Measurements from ENCODE around the gene LEPR.

Gene LEPR

GRCh38 chr1:65409816-65410326 lies 10.6 kb upstream of the LEPR start:
- DNase-seq, result no peak

DNA sequence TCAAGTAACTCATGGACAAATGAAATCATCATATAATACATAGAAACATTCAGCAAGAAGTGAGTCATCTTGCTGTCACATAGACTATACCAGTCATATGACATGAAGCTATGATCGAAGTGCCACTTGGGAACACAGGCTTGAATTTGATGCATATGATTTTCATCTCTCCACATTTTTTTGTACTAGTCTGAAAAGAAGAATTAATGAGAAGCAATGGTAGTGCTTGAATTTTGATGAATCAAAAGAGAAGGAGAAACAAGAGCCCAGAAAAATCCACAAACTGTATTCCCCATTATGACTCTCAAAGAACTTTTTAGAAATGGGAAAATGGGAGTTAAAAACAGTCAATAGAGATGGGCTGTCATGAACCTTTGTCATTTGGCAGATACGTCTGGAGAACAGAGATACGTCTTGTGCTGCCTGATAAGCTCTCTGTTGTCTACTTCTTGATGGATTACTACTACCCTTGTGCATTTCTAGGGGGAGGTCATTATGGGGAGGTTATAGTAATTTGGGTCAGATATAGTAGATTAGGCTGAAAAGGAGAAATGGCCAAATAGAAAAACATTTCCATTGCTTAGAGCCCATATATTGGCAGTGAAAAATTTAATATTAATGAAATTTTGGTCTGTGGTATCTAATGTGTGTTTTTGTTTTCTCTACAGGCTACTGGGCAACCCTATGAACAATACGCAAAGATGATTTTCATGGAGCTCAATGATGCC lies 8.0 kb upstream of the LEPR start:
- DNase-seq, result peak; percentile 68

GRCh38 chr1:65412984-65413375 lies 7.5 kb upstream of the LEPR start:
- DNase-seq, result peak; percentile 88

- no peak for DNase-seq
Observed at GRCh38 chr1:65414538-65414937, 5.9 kb upstream of the LEPR start.

DNA sequence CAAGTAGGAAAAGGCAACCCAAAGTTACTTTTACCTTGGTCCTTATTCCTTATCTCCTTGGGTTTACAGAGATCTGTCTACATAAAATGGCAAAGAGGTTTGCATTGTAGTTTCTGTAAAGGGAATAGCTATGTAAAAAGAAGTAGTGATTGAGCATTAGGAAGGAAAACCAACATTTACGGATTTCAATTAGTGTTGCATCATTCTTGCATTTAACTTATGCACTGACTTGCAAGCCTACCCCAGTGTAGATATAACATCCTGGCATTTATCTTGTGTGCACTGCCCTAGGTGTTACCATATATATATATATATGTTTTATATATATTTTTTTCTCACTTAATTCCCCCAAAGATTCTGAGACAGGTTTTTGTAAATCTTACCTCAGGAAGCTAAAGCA lies 3.7 kb upstream of the LEPR start:
- no peak for DNase-seq

- no peak for DNase-seq
Observed at GRCh38 chr1:65417729-65418128, 2.7 kb upstream of the LEPR start.

GRCh38 chr1:65418522-65419185 lies 1.8 kb upstream of the LEPR start:
- DNase-seq, result no peak

GRCh38 chr1:65419681-65420589 lies 533 bp upstream of the LEPR start:
- DNase-seq, result peak; percentile 97

DNA sequence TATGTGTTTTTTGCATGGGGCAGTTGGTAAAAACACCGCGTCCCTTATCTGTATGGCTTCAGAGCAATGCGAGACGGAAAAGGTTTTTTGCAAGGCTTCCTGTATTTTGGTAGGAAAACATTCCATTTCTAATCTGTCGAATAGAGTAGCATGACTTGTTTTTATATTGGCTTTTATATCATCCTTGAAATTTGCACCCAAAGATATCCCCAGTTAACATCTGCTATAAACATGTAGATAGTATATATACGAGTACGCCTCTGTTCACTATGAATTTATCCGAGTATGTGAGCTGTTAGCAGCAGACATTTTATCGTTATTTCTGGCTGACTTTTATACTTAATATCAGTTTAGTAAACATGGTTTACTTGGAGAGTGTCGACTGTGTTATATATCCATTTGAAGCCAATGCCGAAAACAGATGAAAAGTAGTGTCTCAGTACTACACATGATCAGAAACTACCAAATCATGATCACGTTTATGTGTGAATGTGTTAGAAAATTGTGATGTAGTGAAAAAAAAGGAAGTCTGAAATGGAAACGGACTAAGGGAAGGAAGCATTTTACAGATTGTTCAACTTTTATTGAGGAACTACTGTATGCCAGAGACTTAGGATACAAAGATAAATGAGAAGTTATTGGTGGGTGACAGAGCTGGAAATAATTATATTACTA lies 1.0 kb downstream of the LEPR start:
- peak; percentile 35 for DNase-seq

- no peak for DNase-seq
Observed at GRCh38 chr1:65422241-65423203, 2.1 kb downstream of the LEPR start.

- peak; percentile 89 for DNase-seq
Observed at GRCh38 chr1:65423884-65424572, 3.6 kb downstream of the LEPR start.

- no peak for DNase-seq
Observed at GRCh38 chr1:65424573-65424889, 4.1 kb downstream of the LEPR start.

DNA sequence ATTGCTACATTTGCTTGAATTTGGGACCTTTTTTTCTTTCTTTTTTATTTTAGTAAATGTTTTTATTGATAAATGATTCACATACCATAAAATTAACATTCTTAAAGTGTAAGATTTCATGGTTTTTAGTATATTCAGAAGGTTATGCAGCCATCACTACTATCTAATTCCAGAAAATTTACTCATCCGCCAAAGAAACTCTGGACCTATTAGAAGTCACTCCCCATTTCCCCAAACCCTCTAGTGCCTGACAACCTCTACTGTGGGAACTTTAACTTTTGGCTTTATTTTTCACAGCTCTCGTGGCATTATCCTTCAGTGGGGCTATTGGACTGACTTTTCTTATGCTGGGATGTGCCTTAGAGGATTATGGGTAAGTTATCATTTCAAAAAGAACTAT lies 4.5 kb downstream of the LEPR start:
- peak; percentile 60 for DNase-seq

- peak; percentile 96 for DNase-seq
Observed at GRCh38 chr1:65425697-65426096, 5.2 kb downstream of the LEPR start.

DNA sequence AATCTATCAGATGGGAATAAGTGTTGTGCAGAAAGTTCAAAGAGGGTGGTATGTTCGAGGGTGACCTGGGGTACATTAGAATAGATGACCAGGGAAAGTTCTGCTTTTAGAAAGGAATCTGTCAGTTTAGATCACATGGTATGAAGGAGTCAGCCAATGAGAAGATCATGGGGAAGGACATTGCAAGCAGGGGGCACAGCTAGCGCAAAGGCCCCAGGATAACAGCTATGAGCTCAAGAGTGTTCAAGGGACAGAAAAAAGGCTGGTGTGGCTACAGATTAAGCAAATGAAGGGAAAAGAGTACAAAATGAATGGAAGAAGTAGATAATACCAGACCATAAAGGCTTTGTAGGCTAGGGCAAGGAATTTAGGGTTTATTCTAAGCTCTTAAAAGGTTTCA lies 8.6 kb downstream of the LEPR start:
- no peak for DNase-seq

- peak; percentile 90 for DNase-seq
Observed at GRCh38 chr1:65429806-65430205, 9.3 kb downstream of the LEPR start.

- peak; percentile 55 for DNase-seq
Observed at GRCh38 chr1:65431111-65431705, 10.7 kb downstream of the LEPR start.

DNA sequence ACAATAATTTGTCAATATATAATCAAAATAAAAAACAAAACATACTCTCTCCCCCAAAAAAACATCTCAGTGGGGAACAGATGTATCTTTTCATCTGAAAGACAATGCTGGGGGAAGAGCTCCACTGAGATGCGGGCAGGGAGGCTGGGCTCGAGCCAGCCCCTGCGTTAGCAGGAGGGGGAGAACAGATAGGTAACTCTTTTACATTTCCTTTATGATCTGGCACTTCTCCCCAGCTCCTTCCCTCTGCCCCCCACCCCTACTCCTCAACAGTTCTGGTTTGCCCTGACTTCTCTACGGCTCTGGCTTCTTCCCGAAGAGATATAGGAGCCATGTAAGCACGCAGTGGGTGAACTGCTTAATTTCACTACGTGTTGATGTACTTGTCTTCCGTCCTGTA lies 12.4 kb downstream of the LEPR start:
- DNase-seq, result no peak

DNA sequence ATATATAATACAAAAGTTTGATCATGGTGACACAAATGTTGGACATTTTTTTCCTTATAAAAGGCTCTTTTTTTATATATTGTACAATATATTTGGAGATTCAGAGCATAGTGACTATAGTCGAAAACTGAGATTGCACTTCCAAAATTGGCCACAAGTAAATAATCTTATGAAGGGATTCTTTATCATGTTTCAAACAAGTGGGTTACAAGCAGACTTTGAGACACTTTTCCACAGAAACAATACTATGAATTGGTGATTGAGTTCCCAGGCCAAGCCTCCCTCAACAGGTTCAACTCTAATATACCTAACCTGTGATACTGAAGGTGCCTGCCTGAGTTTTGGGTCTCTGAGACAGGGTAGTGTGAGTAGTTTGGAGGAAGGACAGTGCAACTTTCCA lies 13.8 kb downstream of the LEPR start:
- no peak for DNase-seq

GRCh38 chr1:65434760-65435159 lies 14.3 kb downstream of the LEPR start:
- DNase-seq, result no peak
